ENCODE data around the gene FOXB1. TPM values are rescaled to one million over a fixed set of nuclear protein-coding genes. Genes with fewer than 3 reads are reported as not detected.
A peak's percentile ranks its signal among the peaks of the same experiment; 100 is the strongest.

Gene FOXB1
- total and polyA plus RNA-seq, 9 of the 15 experiments (the other 6 are each of a cell fraction or from before 2014, with no cell fraction given): not detected

DNA sequence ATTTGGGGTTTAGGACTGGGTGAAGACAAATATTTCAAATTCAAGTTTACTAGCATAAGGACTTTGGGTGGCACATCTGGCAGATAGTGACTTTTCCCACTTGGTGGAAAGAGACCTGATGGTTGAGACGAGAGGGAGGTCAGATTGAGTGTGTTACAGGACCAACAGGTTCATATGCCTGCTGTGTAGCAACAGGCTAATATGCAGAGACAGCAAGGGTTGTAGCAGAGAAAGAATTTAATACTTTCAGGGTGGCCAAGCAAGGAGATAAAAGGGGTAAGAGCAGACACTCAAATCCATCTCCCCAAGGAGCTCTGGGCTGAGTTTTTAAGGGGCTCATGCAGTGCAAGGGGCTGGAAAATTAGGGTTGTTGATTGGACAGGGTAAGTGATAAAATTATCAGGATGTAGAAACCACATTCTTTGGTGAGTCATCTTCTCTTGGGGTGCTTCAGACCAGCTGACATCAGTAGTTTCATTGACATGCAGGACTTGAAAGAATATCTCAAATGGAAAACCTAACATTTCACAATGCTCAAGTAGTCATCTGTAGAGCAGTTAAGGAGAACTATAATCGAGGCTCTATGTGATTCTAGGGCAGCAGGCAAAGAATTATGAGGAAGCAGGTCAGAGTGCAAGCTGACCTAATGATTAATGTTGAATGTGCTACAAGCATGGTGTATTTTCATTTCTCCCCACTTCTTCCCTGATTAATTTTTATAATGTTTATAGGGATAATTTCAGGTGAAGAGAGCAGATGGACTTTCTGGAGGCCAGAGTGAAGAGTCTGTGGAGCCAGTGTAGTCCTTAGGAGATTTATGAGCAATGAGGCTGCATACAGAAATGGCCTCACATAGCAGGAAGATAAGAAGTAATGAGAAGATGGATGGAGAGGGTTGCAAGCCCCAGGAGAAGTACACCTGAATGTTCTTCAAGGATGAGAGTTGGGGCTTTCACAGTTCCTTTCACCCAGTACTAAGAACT is 13.7 kb downstream of the FOXB1 start (continued):
- TF ChIP-seq, protein P1, sequence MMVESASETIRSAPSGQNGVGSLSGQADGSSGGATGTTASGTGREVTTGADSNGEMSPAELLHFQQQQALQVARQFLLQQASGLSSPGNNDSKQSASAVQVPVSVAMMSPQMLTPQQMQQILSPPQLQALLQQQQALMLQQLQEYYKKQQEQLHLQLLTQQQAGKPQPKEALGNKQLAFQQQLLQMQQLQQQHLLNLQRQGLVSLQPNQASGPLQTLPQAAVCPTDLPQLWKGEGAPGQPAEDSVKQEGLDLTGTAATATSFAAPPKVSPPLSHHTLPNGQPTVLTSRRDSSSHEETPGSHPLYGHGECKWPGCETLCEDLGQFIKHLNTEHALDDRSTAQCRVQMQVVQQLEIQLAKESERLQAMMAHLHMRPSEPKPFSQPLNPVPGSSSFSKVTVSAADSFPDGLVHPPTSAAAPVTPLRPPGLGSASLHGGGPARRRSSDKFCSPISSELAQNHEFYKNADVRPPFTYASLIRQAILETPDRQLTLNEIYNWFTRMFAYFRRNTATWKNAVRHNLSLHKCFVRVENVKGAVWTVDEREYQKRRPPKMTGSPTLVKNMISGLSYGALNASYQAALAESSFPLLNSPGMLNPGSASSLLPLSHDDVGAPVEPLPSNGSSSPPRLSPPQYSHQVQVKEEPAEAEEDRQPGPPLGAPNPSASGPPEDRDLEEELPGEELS (CRISPR knock-in tag; IDR thresholded peaks at IDR 0.05; ENCODE audit: borderline replicate concordance): no peak
- TF ChIP-seq TEAD1 (CRISPR knock-in tag; IDR thresholded peaks at IDR 0.05) (peak in 1 of 2 experiments; percentile 67; a peak in 1 of 4 replicates), CBX2 (IDR thresholded peaks at IDR 0.05; ENCODE audit: insufficient read depth, low read length, poor library complexity, severe bottlenecking) (no peak), FOSL1 (tag; conservative IDR thresholded peaks at IDR 0.05) (peak; percentile 81), JUNB (CRISPR knock-in tag; conservative IDR thresholded peaks at IDR 0.05) (peak; percentile 72), MECOM (CRISPR knock-in tag; IDR thresholded peaks at IDR 0.05) (no peak), ZNF175 (CRISPR knock-in tag; IDR thresholded peaks at IDR 0.05; ENCODE audit: low read depth) (0 out of 2 replicates have a peak, but pooled peaks have one; percentile 26), NR2C2 (CRISPR knock-in tag; IDR thresholded peaks at IDR 0.05) (no peak), NR2C2 (tag; IDR thresholded peaks at IDR 0.05) (peak; percentile 28; the same call in 1 of the 2 replicates), JUND (IDR thresholded peaks at IDR 0.05; ENCODE audit: borderline replicate concordance, low read depth, low read length) (0 out of 2 replicates have a peak, but pooled peaks have one; percentile 33), JUND (tag; IDR thresholded peaks at IDR 0.05; ENCODE audit: borderline replicate concordance, low read depth, low read length) (peak; percentile 60; the same call in 2 of the 3 replicates)
- TF ChIP-seq, protein P2, sequence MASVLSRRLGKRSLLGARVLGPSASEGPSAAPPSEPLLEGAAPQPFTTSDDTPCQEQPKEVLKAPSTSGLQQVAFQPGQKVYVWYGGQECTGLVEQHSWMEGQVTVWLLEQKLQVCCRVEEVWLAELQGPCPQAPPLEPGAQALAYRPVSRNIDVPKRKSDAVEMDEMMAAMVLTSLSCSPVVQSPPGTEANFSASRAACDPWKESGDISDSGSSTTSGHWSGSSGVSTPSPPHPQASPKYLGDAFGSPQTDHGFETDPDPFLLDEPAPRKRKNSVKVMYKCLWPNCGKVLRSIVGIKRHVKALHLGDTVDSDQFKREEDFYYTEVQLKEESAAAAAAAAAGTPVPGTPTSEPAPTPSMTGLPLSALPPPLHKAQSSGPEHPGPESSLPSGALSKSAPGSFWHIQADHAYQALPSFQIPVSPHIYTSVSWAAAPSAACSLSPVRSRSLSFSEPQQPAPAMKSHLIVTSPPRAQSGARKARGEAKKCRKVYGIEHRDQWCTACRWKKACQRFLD (CRISPR knock-in tag; IDR thresholded peaks at IDR 0.05): 0 out of 2 replicates have a peak, but pooled peaks have one; percentile 28
- TF ChIP-seq, protein P3, sequence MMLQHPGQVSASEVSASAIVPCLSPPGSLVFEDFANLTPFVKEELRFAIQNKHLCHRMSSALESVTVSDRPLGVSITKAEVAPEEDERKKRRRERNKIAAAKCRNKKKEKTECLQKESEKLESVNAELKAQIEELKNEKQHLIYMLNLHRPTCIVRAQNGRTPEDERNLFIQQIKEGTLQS (IDR thresholded peaks at IDR 0.05): peak; percentile 21; the same call in 1 of the 2 replicates
- TF ChIP-seq, protein P3 (CRISPR knock-in tag; conservative IDR thresholded peaks at IDR 0.05): no peak
- TF ChIP-seq, protein P4, sequence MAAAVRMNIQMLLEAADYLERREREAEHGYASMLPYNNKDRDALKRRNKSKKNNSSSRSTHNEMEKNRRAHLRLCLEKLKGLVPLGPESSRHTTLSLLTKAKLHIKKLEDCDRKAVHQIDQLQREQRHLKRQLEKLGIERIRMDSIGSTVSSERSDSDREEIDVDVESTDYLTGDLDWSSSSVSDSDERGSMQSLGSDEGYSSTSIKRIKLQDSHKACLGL (CRISPR knock-in tag; IDR thresholded peaks at IDR 0.05; ENCODE audit: borderline replicate concordance, poor library complexity, severe bottlenecking): no peak
- TF ChIP-seq, protein P5, sequence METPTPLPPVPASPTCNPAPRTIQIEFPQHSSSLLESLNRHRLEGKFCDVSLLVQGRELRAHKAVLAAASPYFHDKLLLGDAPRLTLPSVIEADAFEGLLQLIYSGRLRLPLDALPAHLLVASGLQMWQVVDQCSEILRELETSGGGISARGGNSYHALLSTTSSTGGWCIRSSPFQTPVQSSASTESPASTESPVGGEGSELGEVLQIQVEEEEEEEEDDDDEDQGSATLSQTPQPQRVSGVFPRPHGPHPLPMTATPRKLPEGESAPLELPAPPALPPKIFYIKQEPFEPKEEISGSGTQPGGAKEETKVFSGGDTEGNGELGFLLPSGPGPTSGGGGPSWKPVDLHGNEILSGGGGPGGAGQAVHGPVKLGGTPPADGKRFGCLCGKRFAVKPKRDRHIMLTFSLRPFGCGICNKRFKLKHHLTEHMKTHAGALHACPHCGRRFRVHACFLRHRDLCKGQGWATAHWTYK (CRISPR knock-in tag; IDR thresholded peaks at IDR 0.05): 0 out of 2 replicates have a peak, but pooled peaks have one; percentile 19
